NCI-H526 (cell line): Measurements from ENCODE around the gene GREM1.

Experiments used
- DNase-seq, 2 experiments: peaks; one replicate each; lab custom pipeline; 2025; lab: John Stamatoyannopoulos, UW

Gene GREM1

GRCh38 chr15:32784581-32784980, 66.8 kb downstream of the GREM1 start:
- no peak for DNase-seq

- DNase-seq, result no peak
Observed at GRCh38 chr15:32786906-32787305, 69.1 kb downstream of the GREM1 start.

GRCh38 chr15:32787949-32788348, 70.1 kb downstream of the GREM1 start:
- DNase-seq, result no peak

- no peak for DNase-seq
Observed at GRCh38 chr15:32790352-32790999, 72.7 kb downstream of the GREM1 start.

- no peak for DNase-seq
Observed at GRCh38 chr15:32792436-32792835, 74.6 kb downstream of the GREM1 start.
